Right lobe of liver (tissue), 6 donors: ENCODE data around the gene ZMYND15. TPM values are rescaled to one million over a fixed set of nuclear protein-coding genes. Genes with fewer than 3 reads are reported as not detected.

Source experiments
- ATAC-seq, 4 donors: fragments of 200-7000 bp; cut with Tn5 transposase; one replicate each; pipeline ENCODE4 v1.9.1; 2020; ENCODE audit warnings: mild to moderate bottlenecking in 4 of 4, moderate library complexity in 4 of 4
- DNase-seq, 3 donors: peaks; one replicate each; pipeline ENCODE4 v3.0.0-alpha.2; 2020
- H3K27ac ChIP-seq, 3 donors: fragments of 200-600 bp; one replicate each; pipeline ENCODE4 v1.8.0; 2022
- H3K27me3 ChIP-seq, 2 donors: fragments of 200-600 bp; one replicate each; pipeline ENCODE4 v1.8.0; 2022
- H3K36me3 ChIP-seq, 4 donors: fragments of 200-600 bp; sonication (generic) in 1 of 4; one replicate each; pipeline versions ENCODE4 v1.5.1 to v1.8.0; 2017 to 2022; ENCODE audit warnings: control low read depth in 1 of 4
- H3K4me1 ChIP-seq, 4 donors: fragments of 200-600 bp; sonication (generic) in 1 of 4; one replicate each; pipeline versions ENCODE4 v1.5.1 to v1.8.0; 2017 to 2022; ENCODE audit warnings: control low read depth in 1 of 4
- H3K4me3 ChIP-seq, 3 donors: fragments of 200-600 bp; one replicate each; pipeline ENCODE4 v1.8.0; 2022
- H3K9me3 ChIP-seq, 4 donors: fragments of 200-600 bp; sonication (generic) in 1 of 4; one replicate each; pipeline versions ENCODE4 v1.5.1 to v1.8.0; 2017 to 2022; ENCODE audit warnings: control low read depth in 1 of 4
- CTCF ChIP-seq, 4 donors: fragments of 200-600 bp in 3 of 4; fragments of 450-650 bp in 1 of 4; IDR thresholded peaks; one replicate each; pipeline versions ENCODE4 v1.5.1 to v1.8.0; 2016 to 2022; ENCODE audit warnings: antibody characterized with exemption in 4 of 4, mild to moderate bottlenecking in 2 of 4
- POLR2A ChIP-seq: fragments of 450-650 bp; IDR thresholded peaks from one replicate; pipeline ENCODE4 v1.6.1; 2017; ENCODE audit warnings: antibody characterized with exemption, mild to moderate bottlenecking
- WGBS: methylation state at CpG from one replicate; pipeline ENCODE4 v1.1.6; 2018; ENCODE audit warnings: low coverage, low lambda C conversion rate; ENCODE audit not compliant: insufficient coverage; ENCODE audit errors: missing lambda C conversion rate; 5-methylcytosine and 5-hydroxymethylcytosine counted together
- intact Hi-C, 2 donors: fragments of 100-400 bp; cut with DNase I; formaldehyde crosslinking; loops; one replicate each; pipeline versions ENCODE4 v1.11.2 to v1.14.1; 2022
- total RNA-seq, 6 experiments: library from RNA; depleted of rRNA in 2 of 6; stranded (reverse); fragments of >200 nt in 2 of 6; fragmentation: NEBNext Ultra II Directional in 3 of 6; extraction: Animal tissue kit (Norgen Biotek cat#: 25700) in 3 of 6; gene quantifications; one replicate each; pipeline versions ENCODE4 v1.1.0 to v1.2.4, GENCODE V29; 2016 to 2023
- donor health status: DM: no; HTN: yes; CAD: no.
- donor health status: DM: no; HTN: no; CAD: no.
- donor health status: DM: no; HTN: no; CAD: no.
- donor health status: DM: no; HTN: yes; CAD: no.
- donor health status: DM: no; HTN: yes; CAD: no.

ZMYND15 gene
- total RNA-seq, 6 experiments from 2014 or later, result 0.70 to 6.5 (median 1.9) TPM

GRCh38 chr17:4780325-4780955, 40.8 kb downstream of the ZMYND15 start:
- no peak for TF ChIP-seq POLR2A

DNA sequence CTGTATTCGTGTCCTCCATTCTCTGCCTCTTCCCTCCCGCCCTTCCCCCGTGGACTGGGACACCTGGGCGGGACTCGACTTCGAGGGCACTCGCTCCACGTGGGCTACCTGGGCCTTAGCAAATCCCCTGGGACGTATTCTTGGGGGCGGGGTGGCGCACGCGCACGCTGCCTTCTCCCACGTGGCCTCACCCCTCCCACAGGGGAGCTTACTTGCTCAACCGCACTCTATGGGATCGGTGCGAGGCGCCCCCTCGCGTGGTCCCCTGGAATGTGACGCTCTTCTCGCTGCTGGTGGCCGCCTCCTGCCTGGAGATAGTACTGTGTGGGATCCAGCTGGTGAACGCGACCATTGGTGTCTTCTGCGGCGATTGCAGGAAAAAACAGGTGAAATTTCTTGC, 43.0 kb downstream of the ZMYND15 start:
- no peaks in the 10 kb centered on the region for H3K27me3 ChIP-seq

More at GRCh38 chr17:4780325-4780955, 40.8 kb downstream of the ZMYND15 start:
- ATAC-seq (no peak), DNase-seq (no peak)
- no peaks in the 10 kb centered on the region for H3K4me1 ChIP-seq
- H3K4me3 ChIP-seq, result no peak overlapping the region
- H3K27me3 ChIP-seq, result no peaks in the 10 kb centered on the region
- intact Hi-C loops, result loop anchor here (10.0 kb wide), 1 partner anchor 46 kb away; the partner anchor contains the start of genes CXCL16 (in 2 of the 2), MED11 (in 2 of the 2) and ZMYND15 (in 2 of the 2)
- H3K9me3 ChIP-seq, result no peaks in the 10 kb centered on the region
- H3K36me3 ChIP-seq, result no peaks in the 10 kb centered on the region
- WGBS, result 66% methylated on average over 2 of the region's 11 CpGs
- H3K27ac ChIP-seq, result no peak overlapping the region

GRCh38 chr17:4785311-4786105, 45.9 kb downstream of the ZMYND15 start:
- 33% methylated on average over 4 of the region's 61 CpGs for WGBS
- TF ChIP-seq POLR2A (no peak), CTCF (IDR thresholded peaks at IDR 0.05) (no peak)
- DNase-seq (peak in 1 of 3 donors; percentile 29), ATAC-seq (no peak)
- Histone ChIP-seq H3K4me1 (peaks cover 0 to 21% (median 5%) of the 10 kb centered on the region in 4 donors), H3K27ac (no peak overlapping the region), H3K27me3 (no peaks in the 10 kb centered on the region), H3K9me3 (no peaks in the 10 kb centered on the region), H3K4me3 (peak overlapping the region in 1 of 3 donors; percentile 18), H3K36me3 (no peaks in the 10 kb centered on the region)
- intact Hi-C loops, result loop anchor here (5.0 to 10.0 kb wide), 2 partner anchors 51 to 102 kb away; partner anchors contain the start of genes CXCL16 (in 2 of the 2), MED11 (in 2 of the 2) and ZMYND15 (in 2 of the 2)

More for the DNA sequence above, 43.0 kb downstream of the ZMYND15 start:
- Histone ChIP-seq H3K9me3 (no peaks in the 10 kb centered on the region), H3K36me3 (no peaks in the 10 kb centered on the region), H3K4me1 (peaks cover 0 to 10% (median 4%) of the 10 kb centered on the region in 4 donors), H3K4me3 (no peak overlapping the region), H3K27ac (no peak overlapping the region)
- intact Hi-C loops, result loop anchor here (10.0 kb wide), 1 partner anchor 48 kb away; the partner anchor contains the start of genes CXCL16 (in 2 of the 2), MED11 (in 2 of the 2) and ZMYND15 (in 2 of the 2)
- DNase-seq (no peak), ATAC-seq (no peak)
- WGBS, result 46% methylated on average over 10 of the region's 28 CpGs
- TF ChIP-seq CTCF (IDR thresholded peaks at IDR 0.05), result peak in 1 of 4 donors; percentile 7
- no peak for TF ChIP-seq POLR2A

DNA sequence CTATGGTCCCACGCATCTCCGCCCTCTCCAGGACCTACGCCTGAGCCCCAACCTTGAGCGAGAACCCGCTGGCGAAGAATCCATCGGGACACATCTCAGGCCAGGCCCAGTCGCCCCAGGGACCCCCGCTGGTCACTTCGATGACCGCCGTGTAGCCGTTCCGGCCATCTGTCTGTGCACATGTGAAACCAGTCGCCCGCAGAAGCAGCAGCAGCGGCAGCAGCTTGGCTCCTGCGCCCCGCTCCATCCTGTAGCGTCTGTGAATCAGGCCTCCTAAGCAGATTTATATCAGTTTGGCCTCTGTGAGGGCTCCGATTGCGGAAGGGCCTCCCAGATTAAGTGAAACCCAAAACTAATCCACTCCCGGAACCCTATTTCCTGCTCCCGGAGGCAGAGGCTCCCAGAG, 46.5 kb downstream of the ZMYND15 start, which contains the start of gene VMO1:
Gene VMO1, minus strand, starts transcription at position 259 of the 406 bp plus-strand sequence. Its CDS starts 12 bp downstream, at position 247.
- H3K4me1 ChIP-seq, result peaks cover 0 to 25% (median 5%) of the 10 kb centered on the region in 4 donors
- intact Hi-C loops, result loop anchor here (5.0 to 10.0 kb wide), 2 partner anchors 51 to 101 kb away; partner anchors contain the start of genes CXCL16 (in 2 of the 2), MED11 (in 2 of the 2) and ZMYND15 (in 2 of the 2)
- WGBS, result 43% methylated on average over 5 of the region's 24 CpGs
- no peaks in the 10 kb centered on the region for H3K36me3 ChIP-seq
- H3K9me3 ChIP-seq, result no peaks in the 10 kb centered on the region
- H3K27me3 ChIP-seq, result no peaks in the 10 kb centered on the region
- TF ChIP-seq CTCF (IDR thresholded peaks at IDR 0.05) (no peak), POLR2A (no peak)
- H3K27ac ChIP-seq, result peak within 1 kb of the TSS; percentile 84 to 96 (median 92)
- peak within 1 kb of the TSS in 2 of 3 donors; percentile 10 to 18 for H3K4me3 ChIP-seq
- peak in 2 of 3 donors; percentile 55 to 66 for DNase-seq
- peak in 1 of 4 donors; percentile 5 for ATAC-seq
